H1 (cell line): ENCODE data around the gene PEX14. TPM values are rescaled to one million over a fixed set of nuclear protein-coding genes. Genes with fewer than 3 reads are reported as not detected.

Experiments used
- CTCF ChIA-PET: fragments of 300-600 bp; sonication (Branson Sonifier 250); formaldehyde crosslinking; loops from one replicate; lab custom pipeline; 2021; ENCODE audit not compliant: partially characterized antibody; lab: Charles Lee
- POLR2A ChIA-PET: fragments of 300-600 bp; sonication (Branson Sonifier 250); formaldehyde crosslinking; loops from one replicate; lab custom pipeline; 2021; ENCODE audit warnings: inconsistent platforms; ENCODE audit not compliant: partially characterized antibody; lab: Charles Lee
- DNase-seq, 2 experiments: peaks; one replicate each; pipeline versions ENCODE4 v3.0.0 to v3.0.0-alpha.2; 2010 to 2022; ENCODE audit warnings: low spot score in 2 of 2, low read depth in 1 of 2, mixed read lengths in 1 of 2
- FAIRE-seq: peaks from 2 replicates; lab custom pipeline; 2011; peaks lifted over from hg19 to GRCh38; lab: Jason Lieb, UNC
- H2AFZ ChIP-seq: 2 replicates; pipeline ENCODE4 v1.8.1; 2012; ENCODE audit warnings: low read length, inconsistent platforms
- H2AK5ac ChIP-seq: 2 replicates; pipeline ENCODE4 v1.6.1; 2013; ENCODE audit warnings: low read depth, low read length
- H2BK120ac ChIP-seq: replicated peaks from 2 replicates; pipeline ENCODE3; 2013; ENCODE audit warnings: low read depth, low read length, inconsistent platforms
- H2BK12ac ChIP-seq: 2 replicates; pipeline ENCODE4 v1.6.1; 2013; ENCODE audit warnings: low read depth, low read length
- H2BK15ac ChIP-seq: 2 replicates; pipeline ENCODE4 v1.6.1; 2013; ENCODE audit warnings: low read length
- H2BK20ac ChIP-seq: 2 replicates; pipeline ENCODE4 v1.6.1; 2013; ENCODE audit warnings: low read length
- H2BK5ac ChIP-seq: 2 replicates; pipeline ENCODE4 v1.6.1; 2013; ENCODE audit warnings: low read depth, low read length
- H3K14ac ChIP-seq: 2 replicates; pipeline ENCODE4 v1.6.1; 2013; ENCODE audit warnings: inconsistent platforms; ENCODE audit not compliant: insufficient read length
- H3K18ac ChIP-seq: 2 replicates; pipeline ENCODE4 v1.6.1; 2013; ENCODE audit warnings: low read length; ENCODE audit errors: extremely low read depth
- H3K23ac ChIP-seq: 2 replicates; pipeline ENCODE4 v1.6.1; 2013; ENCODE audit warnings: inconsistent platforms; ENCODE audit not compliant: insufficient read length
- H3K23me2 ChIP-seq: 2 replicates; pipeline ENCODE4 v1.6.1; 2013; ENCODE audit warnings: low read depth, low read length
- H3K27ac ChIP-seq: 2 replicates; pipeline ENCODE4 v1.6.1; 2011; ENCODE audit warnings: low read depth, low read length, inconsistent platforms
- H3K27me3 ChIP-seq, 4 experiments: replicated peaks in 1 of 4; 1 replicate in 1 of 4; 2 replicates in 3 of 4; pipeline versions ENCODE4 v1.6.1 to v1.8.1; 2011 to 2013; ENCODE audit warnings: low read length in 3 of 4, mild to moderate bottlenecking in 3 of 4, inconsistent platforms in 2 of 4, mixed read lengths in 2 of 4, moderate library complexity in 1 of 4; ENCODE audit not compliant: control insufficient read depth in 3 of 4, insufficient read depth in 3 of 4; ENCODE audit errors: extremely low read depth in 1 of 4
- H3K36me3 ChIP-seq, 4 experiments: 2 replicates each; pipeline versions ENCODE4 v1.6.1 to v1.8.1; 2011 to 2013; ENCODE audit warnings: mild to moderate bottlenecking in 4 of 4, low read length in 3 of 4, moderate library complexity in 2 of 4, control low read depth in 1 of 4, inconsistent platforms in 1 of 4; ENCODE audit not compliant: insufficient read depth in 4 of 4, control insufficient read depth in 2 of 4
- H3K4ac ChIP-seq: replicated peaks from 2 replicates; pipeline ENCODE3; 2013; ENCODE audit warnings: low read length, low read depth, mixed read lengths, inconsistent platforms; ENCODE audit not compliant: insufficient read length
- H3K4me1 ChIP-seq, 4 experiments: replicated peaks in 1 of 4; 1 replicate in 1 of 4; 2 replicates in 3 of 4; pipeline versions ENCODE4 v1.6.1 to v1.8.1; 2011 to 2013; ENCODE audit warnings: low read length in 3 of 4, inconsistent platforms in 2 of 4, mixed read lengths in 1 of 4; ENCODE audit not compliant: insufficient read depth in 4 of 4, control insufficient read depth in 3 of 4
- H3K4me2 ChIP-seq, 2 experiments: 2 replicates each; pipeline versions ENCODE4 v1.6.1 to v1.8.1; 2011 to 2013; ENCODE audit warnings: low read depth in 2 of 2, low read length in 2 of 2, control low read depth in 1 of 2, inconsistent platforms in 1 of 2, mild to moderate bottlenecking in 1 of 2; ENCODE audit not compliant: insufficient read depth in 1 of 2
- H3K4me3 ChIP-seq, 4 experiments: fragments of 200-600, 300-600 bp in 1 of 4; sonication (generic), shearing (Covaris generic), sonication (Bioruptor Twin) in 1 of 4; 2 replicates each; pipeline versions ENCODE4 v1.5.1 to v1.8.1; 2011 to 2016; ENCODE audit warnings: low read length in 4 of 4, low read depth in 3 of 4, control low read depth in 2 of 4, inconsistent platforms in 2 of 4, mild to moderate bottlenecking in 2 of 4, mixed read lengths in 1 of 4, moderate library complexity in 1 of 4; ENCODE audit not compliant: insufficient read depth in 2 of 4; ENCODE audit errors: extremely low read depth in 1 of 4
- H3K56ac ChIP-seq: replicated peaks from 2 replicates; pipeline ENCODE3; 2013; ENCODE audit warnings: low read depth, mild to moderate bottlenecking, mixed read lengths, low read length, inconsistent platforms; ENCODE audit not compliant: insufficient read length
- H3K79me1 ChIP-seq: 2 replicates; pipeline ENCODE4 v1.6.1; 2013; ENCODE audit warnings: low read depth, low read length, control low read depth
- H3K79me2 ChIP-seq, 2 experiments: 2 replicates each; pipeline versions ENCODE4 v1.6.1 to v1.8.1; 2012 to 2013; ENCODE audit warnings: low read length in 2 of 2, mild to moderate bottlenecking in 2 of 2, inconsistent platforms in 1 of 2; ENCODE audit not compliant: insufficient read depth in 2 of 2, control insufficient read depth in 1 of 2
- H3K9ac ChIP-seq, 4 experiments: replicated peaks in 1 of 4; 1 replicate in 1 of 4; 2 replicates in 3 of 4; pipeline versions ENCODE4 v1.6.1 to v1.8.1; 2011 to 2013; ENCODE audit warnings: low read depth in 3 of 4, low read length in 3 of 4, control low read depth in 2 of 4, mild to moderate bottlenecking in 2 of 4, moderate library complexity in 2 of 4, inconsistent platforms in 1 of 4; ENCODE audit errors: extremely low read depth in 1 of 4
- H3K9me3 ChIP-seq, 2 experiments: 2 replicates each; pipeline versions ENCODE4 v1.6.1 to v1.8.1; 2012 to 2013; ENCODE audit warnings: mild to moderate bottlenecking in 2 of 2, moderate library complexity in 2 of 2, control low read depth in 1 of 2, inconsistent platforms in 1 of 2, low read depth in 1 of 2, low read length in 1 of 2, mixed read lengths in 1 of 2; ENCODE audit not compliant: insufficient read depth in 2 of 2
- H4K20me1 ChIP-seq, 2 experiments: replicated peaks in 1 of 2; 2 replicates each; pipeline versions ENCODE3 to v1.8.1; 2011 to 2013; ENCODE audit warnings: inconsistent platforms in 2 of 2, low read length in 2 of 2, mild to moderate bottlenecking in 1 of 2; ENCODE audit not compliant: insufficient read depth in 2 of 2, control insufficient read depth in 1 of 2
- H4K5ac ChIP-seq: 2 replicates; pipeline ENCODE4 v1.6.1; 2013; ENCODE audit warnings: low read length, low read depth, mixed read lengths, inconsistent platforms; ENCODE audit not compliant: insufficient read length
- H4K8ac ChIP-seq: 2 replicates; pipeline ENCODE4 v1.8.0; 2013; ENCODE audit warnings: mild to moderate bottlenecking, moderate library complexity, low read length, inconsistent platforms; ENCODE audit not compliant: insufficient read depth; ENCODE audit errors: extremely low read depth
- H4K91ac ChIP-seq: replicated peaks from 2 replicates; pipeline ENCODE3; 2013; ENCODE audit warnings: low read length, mixed read lengths, inconsistent platforms; ENCODE audit not compliant: insufficient read length
- CBX5 ChIP-seq: fragments of 300-800, 300-1000 bp; sonication (generic); IDR thresholded peaks from 2 replicates; pipeline ENCODE4 v1.7.1; 2016; ENCODE audit warnings: antibody characterized with exemption, low read length, low read depth
- MAFK ChIP-seq: IDR thresholded peaks from 2 replicates; pipeline ENCODE4 v1.6.1; 2012; ENCODE audit warnings: low read depth, mild to moderate bottlenecking, improper control_type of control experiment, low read length
- POLR2A ChIP-seq, 2 experiments: IDR thresholded peaks; 1 replicate in 1 of 2; 2 replicates in 1 of 2; pipeline ENCODE4 v1.6.1; 2011; ENCODE audit warnings: low read depth in 2 of 2, low read length in 2 of 2, mild to moderate bottlenecking in 2 of 2; ENCODE audit errors: control extremely low read depth in 1 of 2
- RAD21 ChIP-seq, 2 experiments: IDR thresholded peaks in 1 of 2; conservative IDR thresholded peaks in 1 of 2; 2 replicates each; pipeline ENCODE4 v1.6.1; 2011; ENCODE audit warnings: low read depth in 2 of 2, low read length in 2 of 2, improper control_type of control experiment in 1 of 2, inconsistent platforms in 1 of 2, mild to moderate bottlenecking in 1 of 2, moderate library complexity in 1 of 2
- SIX5 ChIP-seq: IDR thresholded peaks from 2 replicates; pipeline ENCODE4 v1.6.1; 2011; ENCODE audit warnings: mild to moderate bottlenecking, low read depth, low read length
- SP1 ChIP-seq: IDR thresholded peaks from 2 replicates; pipeline ENCODE4 v1.6.1; 2011; ENCODE audit warnings: low read depth, low read length
- SUZ12 ChIP-seq: fragments of 200-600 bp; sonication (generic); IDR thresholded peaks from 2 replicates; pipeline ENCODE4 v1.6.1; 2012; ENCODE audit warnings: mild to moderate bottlenecking, inconsistent platforms, low read length, moderate library complexity, mixed read lengths
- WGBS, 2 experiments: shearing (Covaris generic) in 1 of 2; methylation state at CpG; one replicate each; pipeline versions ENCODE4 v1.1.6 to v1.1.7; 2013 to 2015; ENCODE audit warnings: low lambda C conversion rate in 2 of 2, mixed read lengths in 2 of 2, inconsistent platforms in 1 of 2, low coverage in 1 of 2, missing lambda C conversion rate in 1 of 2; ENCODE audit not compliant: insufficient replicate concordance in 2 of 2, insufficient coverage in 1 of 2, insufficient read length in 1 of 2; ENCODE audit errors: extremely low coverage in 1 of 2, missing lambda C conversion rate in 1 of 2; 5-methylcytosine and 5-hydroxymethylcytosine counted together
- polyA plus RNA-seq, 7 experiments: library from polyadenylated mRNA; depleted of rRNA in 3 of 7; stranded (reverse) in 5 of 7; unstranded in 2 of 7; fragments of >200 nt in 5 of 7; fragments of 200-250 nt in 2 of 7; gene quantifications; 1 replicate in 5 of 7; 2 replicates in 1 of 7; 4 replicates in 1 of 7; pipeline versions ENCODE4 v1.2.1 to v1.2.3, GENCODE V29; 2011 to 2013; ENCODE audit warnings: missing spikeins in 2 of 7, mixed read lengths in 2 of 7
- total RNA-seq: library from RNA; stranded (reverse); fragmentation: NEBNext Ultra II Directional; extraction: Animal tissue kit (Norgen Biotek cat#: 25700); gene quantifications from 2 replicates; pipeline ENCODE4 v1.2.1, GENCODE V29; 2021
- TF ChIP-seq, protein P1 (sequence below): IDR thresholded peaks from 2 replicates; pipeline ENCODE4 v1.6.1; 2011; ENCODE audit warnings: low read depth, mild to moderate bottlenecking, low read length; ENCODE audit not compliant: insufficient read depth
- TF ChIP-seq, protein P2 (sequence below): IDR thresholded peaks from 2 replicates; pipeline ENCODE4 v1.6.1; 2012; ENCODE audit warnings: inconsistent platforms

Gene PEX14
- total and polyA plus RNA-seq, 2 of the 8 experiments (the other 6 are each of a cell fraction or from before 2014, with no cell fraction given) = 13.0 to 19.8 TPM

DNA sequence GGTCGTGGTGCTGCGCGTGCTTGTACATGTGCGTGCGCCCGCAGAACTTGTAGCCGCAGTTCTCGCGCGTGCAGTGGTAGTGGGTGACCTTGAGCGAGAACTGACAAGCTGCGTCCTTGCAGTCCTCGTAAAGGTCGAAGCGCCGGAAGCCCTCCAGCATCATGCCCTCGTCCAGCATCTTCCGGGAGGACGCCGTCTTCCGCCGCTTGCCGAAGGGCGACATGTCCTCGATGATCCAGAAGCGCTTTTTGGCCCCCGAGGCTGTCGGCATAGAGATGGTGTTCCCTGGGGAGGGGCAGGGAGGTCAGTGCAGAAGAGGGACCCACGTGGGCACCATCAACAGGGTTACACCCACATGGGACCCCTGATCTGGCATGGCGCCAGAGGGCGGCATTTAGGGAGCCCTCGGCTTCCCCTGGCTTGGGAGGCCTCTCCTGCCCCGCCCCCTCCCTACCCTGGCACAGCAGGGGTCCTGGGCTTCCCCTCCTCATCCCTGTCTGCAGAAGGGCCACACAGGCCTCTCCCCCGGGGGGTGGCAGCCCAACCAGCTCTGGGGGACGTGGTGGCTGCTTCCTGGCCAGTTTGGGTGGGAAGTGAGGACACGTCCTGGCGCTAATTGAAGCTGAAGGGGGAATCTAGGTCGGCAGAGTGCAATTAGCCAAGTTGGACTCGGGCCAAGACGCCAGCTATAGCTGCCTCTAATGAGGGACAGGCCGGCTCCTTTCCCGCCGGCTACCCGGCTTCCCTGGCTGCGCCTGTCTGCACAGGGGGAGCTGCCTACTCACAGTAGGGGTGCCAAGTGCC lies 165.2 kb downstream of the PEX14 start:
- Histone ChIP-seq H2BK120ac (no peak overlapping the region), H3K79me2 (no peaks in the 10 kb centered on the region), H3K23ac (no peak overlapping the region), H3K27ac (no peak overlapping the region), H2AFZ (no peak overlapping the region; the same call in 1 of the 2 replicates), H3K56ac (no peak overlapping the region), H2BK12ac (peak overlapping the region; percentile 96; the same call in 1 of the 2 replicates), H2BK20ac (peak overlapping the region; percentile 90; the same call in 1 of the 2 replicates), H3K79me1 (no peaks in the 10 kb centered on the region), H3K14ac (no peak overlapping the region), H3K4me1 (peaks cover 0 to 19% (median 8%) of the 10 kb centered on the region in 4 experiments; a peak in 6 of 7 replicates), H2BK15ac (peak overlapping the region; percentile 99), H3K36me3 (no peaks in the 10 kb centered on the region), H3K4me3 (peak overlapping the region in 2 of 4 experiments; percentile 14 to 52; a peak in 1 of 8 replicates), H3K9ac (no peak overlapping the region), H4K20me1 (peaks cover 0 to 7% of the 10 kb centered on the region in 2 experiments), H4K91ac (peak overlapping the region; percentile 44), H2AK5ac (peak overlapping the region; percentile 11; the same call in 1 of the 2 replicates), H3K23me2 (peaks cover 6% of the 10 kb centered on the region; the same call in 1 of the 2 replicates), H3K9me3 (no peaks in the 10 kb centered on the region), H3K4ac (no peak overlapping the region), H3K4me2 (peak overlapping the region; percentile 82 to 86), H3K18ac (peak overlapping the region; percentile 71; the same call in 1 of the 2 replicates), H2BK5ac (peak overlapping the region; percentile 4; the same call in 1 of the 2 replicates), H3K27me3 (peaks cover 7 to 33% (median 27%) of the 10 kb centered on the region in 4 experiments), H4K8ac (no peak overlapping the region), H4K5ac (no peak overlapping the region)
- no peak for FAIRE-seq
- ChIA-PET POLR2A (interaction anchor here (0.7 to 1.3 kb wide), 7 partner anchors 9 to 175 kb away, joined by 3 to 4 read pairs (median 3); no protein-coding TSS in a partner anchor), CTCF (interaction anchor here (0.6 to 2.1 kb wide), 20 partner anchors 9 to 271 kb away, joined by 3 to 9 read pairs (median 3); no protein-coding TSS in a partner anchor)
- 86% methylated on average over 34 of the region's 45 CpGs; no CpG with 5 or more reads in 1 of the 2 experiments for WGBS, 2 experiments
- no peak for TF ChIP-seq MAFK
- TF ChIP-seq, protein P1, sequence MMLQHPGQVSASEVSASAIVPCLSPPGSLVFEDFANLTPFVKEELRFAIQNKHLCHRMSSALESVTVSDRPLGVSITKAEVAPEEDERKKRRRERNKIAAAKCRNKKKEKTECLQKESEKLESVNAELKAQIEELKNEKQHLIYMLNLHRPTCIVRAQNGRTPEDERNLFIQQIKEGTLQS = no peak
- no peak for TF ChIP-seq SP1
- peak; percentile 8; the same call in 1 of the 2 replicates for TF ChIP-seq SUZ12
- TF ChIP-seq, protein P2, sequence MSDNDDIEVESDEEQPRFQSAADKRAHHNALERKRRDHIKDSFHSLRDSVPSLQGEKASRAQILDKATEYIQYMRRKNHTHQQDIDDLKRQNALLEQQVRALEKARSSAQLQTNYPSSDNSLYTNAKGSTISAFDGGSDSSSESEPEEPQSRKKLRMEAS = 0 out of 2 replicates have a peak, but pooled peaks have one; percentile 5
- no peak for TF ChIP-seq SIX5
- TF ChIP-seq RAD21 (IDR thresholded peaks at IDR 0.05 in 1 of 2, conservative IDR thresholded peaks at IDR 0.05 in 1 of 2; ENCODE audit: low read depth in 2 of 2, low read length in 2 of 2) = peak in 1 of 2 experiments; percentile 19; a peak in 1 of 4 replicates
- no peak for TF ChIP-seq CBX5
- TF ChIP-seq POLR2A (IDR thresholded peaks at IDR 0.05; ENCODE audit: control extremely low read depth in 1 of 2, low read depth in 2 of 2, low read length in 2 of 2) = no peak
- DNase-seq = peak in 1 of 2 experiments; percentile 79
